ENCODE measurements around the gene XRCC2.

- no peak for TF ChIP-seq POLR2A (IDR thresholded peaks at IDR 0.05)
- TF ChIP-seq, protein P1, sequence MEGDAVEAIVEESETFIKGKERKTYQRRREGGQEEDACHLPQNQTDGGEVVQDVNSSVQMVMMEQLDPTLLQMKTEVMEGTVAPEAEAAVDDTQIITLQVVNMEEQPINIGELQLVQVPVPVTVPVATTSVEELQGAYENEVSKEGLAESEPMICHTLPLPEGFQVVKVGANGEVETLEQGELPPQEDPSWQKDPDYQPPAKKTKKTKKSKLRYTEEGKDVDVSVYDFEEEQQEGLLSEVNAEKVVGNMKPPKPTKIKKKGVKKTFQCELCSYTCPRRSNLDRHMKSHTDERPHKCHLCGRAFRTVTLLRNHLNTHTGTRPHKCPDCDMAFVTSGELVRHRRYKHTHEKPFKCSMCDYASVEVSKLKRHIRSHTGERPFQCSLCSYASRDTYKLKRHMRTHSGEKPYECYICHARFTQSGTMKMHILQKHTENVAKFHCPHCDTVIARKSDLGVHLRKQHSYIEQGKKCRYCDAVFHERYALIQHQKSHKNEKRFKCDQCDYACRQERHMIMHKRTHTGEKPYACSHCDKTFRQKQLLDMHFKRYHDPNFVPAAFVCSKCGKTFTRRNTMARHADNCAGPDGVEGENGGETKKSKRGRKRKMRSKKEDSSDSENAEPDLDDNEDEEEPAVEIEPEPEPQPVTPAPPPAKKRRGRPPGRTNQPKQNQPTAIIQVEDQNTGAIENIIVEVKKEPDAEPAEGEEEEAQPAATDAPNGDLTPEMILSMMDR (IDR thresholded peaks at IDR 0.05 in 4 of 5, conservative IDR thresholded peaks at IDR 0.05 in 1 of 5), result no peak
These were observed 23.1 kb upstream of the XRCC2 start for GRCh38 chr7:152699079-152699478.
